ENCODE data around the gene ZRANB1. TPM values are rescaled to one million over a fixed set of nuclear protein-coding genes. Genes with fewer than 3 reads are reported as not detected.

ZRANB1 gene
- total RNA-seq, 2 experiments from 2014 or later: 9.5 to 10.1 TPM

GRCh38 chr10:124966008-124966407 lies 24.1 kb downstream of the ZRANB1 start:
- H3K4me3 Mint-ChIP-seq: no peak overlapping the region
- CTCF ChIA-PET: no interaction called here

GRCh38 chr10:124967255-124967654 lies 25.3 kb downstream of the ZRANB1 start:
- ATAC-seq (no peak), DNase-seq (no peak)
- ChIA-PET CTCF (no interaction called here), POLR2A (no interaction called here)
- Mint-ChIP-seq H3K27me3 (no peaks in the 10 kb centered on the region), H3K4me3 (no peak overlapping the region), H3K36me3 (ENCODE audit: low read depth) (peaks cover 19% of the 10 kb centered on the region), H3K9me3 (no peaks in the 10 kb centered on the region), H3K27ac (no peak overlapping the region), H3K4me1 (ENCODE audit: low read depth) (peaks cover 26% of the 10 kb centered on the region)
- no peak for TF ChIP-seq CTCF (IDR thresholded peaks at IDR 0.05)
- intact Hi-C loops (cut with micrococcal nuclease): no loop called here

More at GRCh38 chr10:124966008-124966407, 24.1 kb downstream of the ZRANB1 start:
- POLR2A ChIA-PET: no interaction called here
- ATAC-seq (no peak), DNase-seq (no peak)
- Mint-ChIP-seq H3K9me3 (no peaks in the 10 kb centered on the region), H3K36me3 (ENCODE audit: low read depth) (peaks cover 19% of the 10 kb centered on the region), H3K27ac (no peak overlapping the region), H3K27me3 (no peaks in the 10 kb centered on the region), H3K4me1 (ENCODE audit: low read depth) (peaks cover 30% of the 10 kb centered on the region)
- intact Hi-C loops (cut with micrococcal nuclease): no loop called here
- no peak for TF ChIP-seq CTCF (IDR thresholded peaks at IDR 0.05)

- Mint-ChIP-seq H3K27ac (no peak overlapping the region), H3K4me3 (no peak overlapping the region), H3K27me3 (no peaks in the 10 kb centered on the region), H3K36me3 (ENCODE audit: low read depth) (peaks cover 26% of the 10 kb centered on the region), H3K4me1 (ENCODE audit: low read depth) (peaks cover 30% of the 10 kb centered on the region), H3K9me3 (no peaks in the 10 kb centered on the region)
- DNase-seq: no peak
- POLR2A ChIA-PET: no interaction called here
- TF ChIP-seq CTCF (IDR thresholded peaks at IDR 0.05): no peak
- CTCF ChIA-PET: interaction anchor here (1.2 to 1.5 kb wide), 2 partner anchors 10 to 22 kb away, joined by 3 read pairs; no protein-coding TSS in a partner anchor
- intact Hi-C loops (cut with micrococcal nuclease): no loop called here
- no peak for ATAC-seq
These were observed 29.4 kb downstream of the ZRANB1 start for GRCh38 chr10:124971276-124971675.

GRCh38 chr10:124972637-124973036 lies 30.7 kb downstream of the ZRANB1 start:
- DNase-seq (no peak), ATAC-seq (no peak)
- H3K4me1 Mint-ChIP-seq (ENCODE audit: low read depth): peaks cover 31% of the 10 kb centered on the region
- H3K27me3 Mint-ChIP-seq: no peaks in the 10 kb centered on the region
- CTCF ChIA-PET: interaction anchor here (1.2 kb wide), 1 partner anchor 20 kb away, joined by 3 read pairs; no protein-coding TSS in a partner anchor
- no peaks in the 10 kb centered on the region for H3K9me3 Mint-ChIP-seq
- H3K4me3 Mint-ChIP-seq: no peak overlapping the region
- POLR2A ChIA-PET: no interaction called here
- H3K27ac Mint-ChIP-seq: no peak overlapping the region
- peaks cover 17% of the 10 kb centered on the region for H3K36me3 Mint-ChIP-seq (ENCODE audit: low read depth)
- intact Hi-C loops (cut with micrococcal nuclease): no loop called here
- no peak for TF ChIP-seq CTCF (IDR thresholded peaks at IDR 0.05)

- CTCF ChIA-PET: no interaction called here
- no peak for TF ChIP-seq CTCF (IDR thresholded peaks at IDR 0.05)
- no peak for ATAC-seq
These were observed 32.2 kb downstream of the ZRANB1 start for GRCh38 chr10:124974131-124974530.

More at GRCh38 chr10:124974131-124974530, 32.2 kb downstream of the ZRANB1 start:
- intact Hi-C loops (cut with micrococcal nuclease): no loop called here
- DNase-seq: no peak
- POLR2A ChIA-PET: no interaction called here
- Mint-ChIP-seq H3K9me3 (no peaks in the 10 kb centered on the region), H3K36me3 (ENCODE audit: low read depth) (peaks cover 9% of the 10 kb centered on the region), H3K4me1 (ENCODE audit: low read depth) (peaks cover 30% of the 10 kb centered on the region), H3K27me3 (no peaks in the 10 kb centered on the region), H3K4me3 (no peak overlapping the region), H3K27ac (no peak overlapping the region)
